Neural progenitor cell (in vitro differentiated cells): Measurements from ENCODE around the gene KCNAB1. TPM values are rescaled to one million over a fixed set of nuclear protein-coding genes. Genes with fewer than 3 reads are reported as not detected.

Experiments used
- DNase-seq: peaks from one replicate; pipeline ENCODE4 v3.0.0-alpha.2; 2016; ENCODE audit warnings: low spot score
- H2AFZ ChIP-seq: fragments of 200-600 bp; sonication (generic); replicated peaks from 2 replicates; pipeline ENCODE4 v1.6.1; 2016; ENCODE audit warnings: antibody characterized with exemption
- H3F3A ChIP-seq: fragments of 200-600 bp; sonication (generic); 2 replicates; pipeline ENCODE4 v1.6.1; 2016; ENCODE audit warnings: antibody characterized with exemption, low read depth
- H3K27ac ChIP-seq: fragments of 200-600 bp; sonication (generic); 2 replicates; pipeline ENCODE4 v1.5.1; 2016; ENCODE audit warnings: mild to moderate bottlenecking
- H3K27me3 ChIP-seq: fragments of 200-600 bp; sonication (generic); 2 replicates; pipeline ENCODE4 v1.6.1; 2016; ENCODE audit warnings: mild to moderate bottlenecking, moderate library complexity
- H3K36me3 ChIP-seq: fragments of 200-600 bp; sonication (generic); 2 replicates; pipeline ENCODE4 v1.5.1; 2016
- H3K4me1 ChIP-seq: fragments of 200-600 bp; sonication (generic); 2 replicates; pipeline ENCODE4 v1.6.1; 2016; ENCODE audit warnings: mixed run types
- H3K4me2 ChIP-seq: fragments of 200-600 bp; sonication (generic); 2 replicates; pipeline ENCODE4 v1.6.1; 2016
- H3K4me3 ChIP-seq: fragments of 200-600 bp; sonication (generic); 2 replicates; pipeline ENCODE4 v1.5.1; 2016
- H3K79me2 ChIP-seq: fragments of 200-600 bp; sonication (generic); 2 replicates; pipeline ENCODE4 v1.6.1; 2016; ENCODE audit warnings: low read depth
- H3K9ac ChIP-seq: fragments of 200-600 bp; sonication (generic); 2 replicates; pipeline ENCODE4 v1.6.1; 2016
- H3K9me3 ChIP-seq: fragments of 200-600 bp; sonication (generic); 2 replicates; pipeline ENCODE4 v1.5.1; 2016; ENCODE audit warnings: low read depth
- H4K20me1 ChIP-seq: fragments of 200-600 bp; sonication (generic); 2 replicates; pipeline ENCODE4 v1.6.1; 2016; ENCODE audit warnings: low read depth
- H3K27ac Mint-ChIP-seq: 3 replicates; pipeline ENCODE4 v1.8.0; 2021; ENCODE audit warnings: mixed read lengths
- H3K27me3 Mint-ChIP-seq: 2 replicates; pipeline ENCODE4 v1.8.0; 2022; ENCODE audit warnings: low read depth, mild to moderate bottlenecking, inconsistent platforms, moderate library complexity, mixed read lengths; ENCODE audit not compliant: insufficient read depth
- H3K36me3 Mint-ChIP-seq: 3 replicates; pipeline ENCODE4 v1.8.0; 2021; ENCODE audit warnings: mixed read lengths
- H3K4me1 Mint-ChIP-seq: 3 replicates; pipeline ENCODE4 v1.8.0; 2021; ENCODE audit warnings: mixed read lengths
- H3K4me3 Mint-ChIP-seq: 3 replicates; pipeline ENCODE4 v1.8.0; 2021; ENCODE audit warnings: mild to moderate bottlenecking, moderate library complexity, mixed read lengths
- H3K9me3 Mint-ChIP-seq: 3 replicates; pipeline ENCODE4 v1.8.0; 2020; ENCODE audit warnings: mixed read lengths
- CTCF ChIP-seq: fragments of 200-600 bp; sonication (generic); IDR thresholded peaks from 2 replicates; pipeline ENCODE4 v1.5.1; 2017; ENCODE audit warnings: antibody characterized with exemption, mild to moderate bottlenecking
- EZH2 ChIP-seq: fragments of 200-600 bp; sonication (generic); IDR thresholded peaks from 2 replicates; pipeline ENCODE4 v1.6.1; 2017; ENCODE audit warnings: antibody characterized with exemption, mild to moderate bottlenecking, moderate library complexity
- EZH2phosphoT487 ChIP-seq: fragments of 200-600 bp; sonication (generic); IDR thresholded peaks from 2 replicates; pipeline ENCODE4 v1.6.1; 2017; ENCODE audit warnings: antibody characterized with exemption
- total RNA-seq: library from RNA; depleted of rRNA; stranded (reverse); fragments of >200 nt; gene quantifications from 2 replicates; pipeline ENCODE4 v1.2.3, GENCODE V29; 2015; ENCODE audit warnings: low replicate concordance

Gene KCNAB1
- total RNA-seq, 1 donor from 2014 or later: 0.24 TPM

GRCh38 chr3:156474560-156475389, 354.4 kb downstream of the KCNAB1 start:
- Histone ChIP-seq H3K27me3 (no peaks in the 10 kb centered on the region), H3K79me2 (no peaks in the 10 kb centered on the region), H3K9ac (no peak overlapping the region), H3K4me2 (peak overlapping the region; percentile 82), H3K27ac (no peak overlapping the region), H3K4me1 (no peaks in the 10 kb centered on the region), H4K20me1 (no peaks in the 10 kb centered on the region), H3F3A (no peaks in the 10 kb centered on the region), H3K36me3 (no peaks in the 10 kb centered on the region), H3K9me3 (no peaks in the 10 kb centered on the region), H3K4me3 (peak overlapping the region; percentile 44), H2AFZ (peak overlapping the region; percentile 89)
- H3K36me3 Mint-ChIP-seq: no peaks in the 10 kb centered on the region
- TF ChIP-seq EZH2 (no peak), CTCF (peak; percentile 66), EZH2phosphoT487 (no peak)
- no peak overlapping the region for H3K4me3 Mint-ChIP-seq
- H3K9me3 Mint-ChIP-seq: no peaks in the 10 kb centered on the region
- H3K4me1 Mint-ChIP-seq: peaks cover 11% of the 10 kb centered on the region
- no peaks in the 10 kb centered on the region for H3K27me3 Mint-ChIP-seq
- peak; percentile 65 for DNase-seq
- H3K27ac Mint-ChIP-seq: no peak overlapping the region

- peak; percentile 43 for DNase-seq
- Mint-ChIP-seq H3K4me1 (peaks cover 14% of the 10 kb centered on the region), H3K9me3 (no peaks in the 10 kb centered on the region), H3K36me3 (no peaks in the 10 kb centered on the region), H3K4me3 (no peak overlapping the region), H3K27me3 (no peaks in the 10 kb centered on the region), H3K27ac (no peak overlapping the region)
- H3K9ac ChIP-seq: no peak overlapping the region
- no peaks in the 10 kb centered on the region for H4K20me1 ChIP-seq
- H3K79me2 ChIP-seq: no peaks in the 10 kb centered on the region
- TF ChIP-seq EZH2phosphoT487 (no peak), CTCF (no peak), EZH2 (no peak)
- no peaks in the 10 kb centered on the region for H3K27me3 ChIP-seq
- H2AFZ ChIP-seq: no peak overlapping the region
- H3K4me3 ChIP-seq: no peak overlapping the region
- no peaks in the 10 kb centered on the region for H3K36me3 ChIP-seq
- H3K27ac ChIP-seq: no peak overlapping the region
- H3K4me1 ChIP-seq: no peaks in the 10 kb centered on the region
- no peaks in the 10 kb centered on the region for H3K9me3 ChIP-seq
- H3K4me2 ChIP-seq: no peak overlapping the region
- no peaks in the 10 kb centered on the region for H3F3A ChIP-seq
Observed at GRCh38 chr3:156477323-156477722, 356.9 kb downstream of the KCNAB1 start.

- Histone ChIP-seq H3F3A (no peaks in the 10 kb centered on the region), H3K27me3 (no peaks in the 10 kb centered on the region), H3K36me3 (no peaks in the 10 kb centered on the region), H3K4me1 (no peaks in the 10 kb centered on the region), H3K27ac (no peak overlapping the region), H3K4me2 (no peak overlapping the region), H3K9ac (no peak overlapping the region), H2AFZ (no peak overlapping the region), H3K9me3 (no peaks in the 10 kb centered on the region), H3K79me2 (no peaks in the 10 kb centered on the region), H4K20me1 (no peaks in the 10 kb centered on the region), H3K4me3 (no peak overlapping the region)
- H3K9me3 Mint-ChIP-seq: no peaks in the 10 kb centered on the region
- no peaks in the 10 kb centered on the region for H3K27me3 Mint-ChIP-seq
- H3K27ac Mint-ChIP-seq: no peak overlapping the region
- no peaks in the 10 kb centered on the region for H3K36me3 Mint-ChIP-seq
- H3K4me1 Mint-ChIP-seq: peaks cover 20% of the 10 kb centered on the region
- DNase-seq: no peak
- TF ChIP-seq EZH2: no peak
- TF ChIP-seq EZH2phosphoT487: no peak
- TF ChIP-seq CTCF: no peak
- no peak overlapping the region for H3K4me3 Mint-ChIP-seq
Observed at GRCh38 chr3:156478891-156479290, 358.5 kb downstream of the KCNAB1 start.
